GM10847 (cell line): ENCODE measurements around the gene SLX4IP.

ENCODE experiments used
- POLR2A ChIP-seq: IDR thresholded peaks from 2 replicates; pipeline ENCODE4 v1.6.1; 2011; ENCODE audit not compliant: insufficient read length; ENCODE audit errors: extremely low read depth

SLX4IP gene

GRCh38 chr20:10573273-10573950 lies 138.3 kb downstream of the SLX4IP start:
- TF ChIP-seq POLR2A = no peak

- TF ChIP-seq POLR2A = no peak
Measured at GRCh38 chr20:10573951-10574339, 138.8 kb downstream of the SLX4IP start.

- no peak for TF ChIP-seq POLR2A
Measured at GRCh38 chr20:10576411-10577090, 141.4 kb downstream of the SLX4IP start.

DNA sequence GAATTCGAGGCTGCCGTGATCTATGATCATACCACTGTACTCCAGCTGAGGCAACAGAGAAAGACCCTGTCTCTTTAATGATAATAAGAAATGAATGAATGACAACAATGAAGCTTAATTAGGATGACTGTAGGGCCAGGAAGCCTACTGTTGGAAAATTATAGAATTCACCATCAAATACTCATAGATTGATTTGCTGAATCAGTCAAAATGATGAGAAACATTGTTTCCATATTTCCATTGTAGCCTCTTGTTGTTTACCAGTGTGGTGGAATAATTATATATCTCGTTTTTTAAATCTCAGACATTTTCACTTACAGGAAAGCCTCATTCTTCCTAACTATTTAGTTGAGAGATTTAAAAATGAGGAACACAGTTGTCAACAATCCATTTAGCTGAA lies 142.5 kb downstream of the SLX4IP start:
- TF ChIP-seq POLR2A = no peak

- TF ChIP-seq POLR2A = no peak
Measured at GRCh38 chr20:10578607-10579006, 143.5 kb downstream of the SLX4IP start.

- no peak for TF ChIP-seq POLR2A
Measured at GRCh38 chr20:10579942-10580341, 144.8 kb downstream of the SLX4IP start.

- no peak for TF ChIP-seq POLR2A
Measured at GRCh38 chr20:10580700-10581099, 145.6 kb downstream of the SLX4IP start.

GRCh38 chr20:10581823-10582222 lies 146.7 kb downstream of the SLX4IP start:
- no peak for TF ChIP-seq POLR2A

- TF ChIP-seq POLR2A = no peak
Measured at GRCh38 chr20:10584371-10584770, 149.3 kb downstream of the SLX4IP start.

GRCh38 chr20:10585308-10585707 lies 150.2 kb downstream of the SLX4IP start:
- TF ChIP-seq POLR2A = no peak

GRCh38 chr20:10586296-10586695 lies 151.2 kb downstream of the SLX4IP start:
- no peak for TF ChIP-seq POLR2A

DNA sequence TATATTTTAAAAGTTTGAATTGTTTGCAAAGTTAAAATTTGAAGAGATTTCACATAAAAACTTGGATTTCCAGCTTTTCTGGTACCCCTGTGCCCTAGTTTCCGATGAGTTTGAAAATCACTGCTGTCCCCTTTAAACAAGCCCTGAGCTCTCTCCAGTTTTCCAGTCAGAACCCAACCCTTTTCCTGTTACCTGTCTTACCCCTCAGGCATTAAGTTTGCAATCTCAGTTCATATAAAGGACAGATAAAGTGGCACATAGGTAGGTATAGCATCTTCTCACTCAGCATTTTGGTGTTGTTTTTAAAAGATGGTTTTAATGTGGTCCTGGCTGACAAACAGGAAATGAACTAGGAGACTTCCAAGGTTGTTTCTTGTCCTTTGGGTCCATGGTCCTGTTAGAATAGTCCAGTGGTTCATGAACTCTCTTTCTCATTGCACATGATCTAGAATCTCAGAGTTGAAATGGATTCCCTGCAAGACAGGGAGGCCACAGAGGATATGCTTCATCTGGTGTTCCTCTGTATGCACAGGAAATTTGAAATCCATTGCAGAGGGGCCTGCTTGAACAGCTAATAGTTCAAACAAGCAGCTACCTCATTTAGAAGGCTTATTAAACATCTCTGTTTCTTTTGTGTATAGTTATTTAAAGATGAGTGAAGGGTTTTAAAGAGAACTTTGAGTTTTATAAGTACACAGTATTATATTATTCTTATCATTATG lies 156.0 kb downstream of the SLX4IP start:
- TF ChIP-seq POLR2A = no peak

DNA sequence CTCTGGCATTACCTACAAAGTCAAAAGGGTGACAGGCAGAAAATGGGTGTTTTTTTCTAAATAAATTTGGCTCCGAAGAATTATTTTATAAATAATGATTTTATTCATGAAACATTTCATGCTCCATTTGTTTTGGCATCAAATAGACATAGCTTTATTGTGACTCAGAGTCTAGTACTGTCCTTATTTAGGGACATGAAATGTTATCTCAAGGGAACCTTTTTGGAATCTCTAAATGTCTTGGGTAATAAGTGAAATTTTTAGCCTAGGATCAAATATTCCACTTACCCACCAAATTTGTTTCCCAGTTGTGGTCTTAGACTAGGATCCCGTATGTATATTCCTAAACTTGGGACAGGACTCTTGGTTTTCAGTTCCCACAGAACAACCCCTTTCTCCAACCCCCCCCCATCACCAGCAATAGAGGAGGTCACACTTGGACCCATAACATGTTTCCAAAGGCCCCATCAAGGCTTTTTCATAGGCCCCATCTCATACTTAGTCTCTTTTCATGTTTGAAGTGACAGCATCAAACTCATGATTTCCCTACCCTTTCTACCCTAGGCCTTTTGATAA lies 156.9 kb downstream of the SLX4IP start:
- no peak for TF ChIP-seq POLR2A

GRCh38 chr20:10594296-10594868 lies 159.3 kb downstream of the SLX4IP start:
- no peak for TF ChIP-seq POLR2A

GRCh38 chr20:10595266-10595665 lies 160.2 kb downstream of the SLX4IP start:
- no peak for TF ChIP-seq POLR2A
